Calu3 (cell line): ENCODE results near the gene TEX13B. TPM values are rescaled to one million over a fixed set of nuclear protein-coding genes. Genes with fewer than 3 reads are reported as not detected.

Experiments used
- BruUV-seq: library from RNA; stranded (reverse); fragments of 400-500 nt; replicated peaks from 2 replicates; lab custom pipeline; 2021; lab: Mats Ljungman, UMichigan
- CTCF ChIA-PET: fragments of 300-600 bp; sonication (Branson Sonifier 250); formaldehyde crosslinking; loops from one replicate; lab custom pipeline; 2022; ENCODE audit warnings: antibody characterized with exemption; lab: Charles Lee
- DNase-seq: peaks from one replicate; pipeline ENCODE4 v3.0.0; 2022
- H3K27ac Mint-ChIP-seq: one replicate; pipeline ENCODE4 v1.8.0; 2022; ENCODE audit warnings: mixed read lengths; ENCODE audit not compliant: unreplicated experiment
- H3K27me3 Mint-ChIP-seq: one replicate; pipeline ENCODE4 v1.8.0; 2022; ENCODE audit warnings: mixed read lengths; ENCODE audit not compliant: unreplicated experiment
- H3K36me3 Mint-ChIP-seq: one replicate; pipeline ENCODE4 v1.8.0; 2022; ENCODE audit warnings: mild to moderate bottlenecking, moderate library complexity, mixed read lengths; ENCODE audit not compliant: insufficient read depth, unreplicated experiment
- H3K4me1 Mint-ChIP-seq: one replicate; pipeline ENCODE4 v1.8.0; 2022; ENCODE audit warnings: mild to moderate bottlenecking, low read depth, mixed read lengths; ENCODE audit not compliant: unreplicated experiment
- H3K4me3 Mint-ChIP-seq: one replicate; pipeline ENCODE4 v1.8.0; 2022; ENCODE audit warnings: mild to moderate bottlenecking, low read depth, moderate library complexity, mixed read lengths; ENCODE audit not compliant: unreplicated experiment
- H3K9me3 Mint-ChIP-seq: one replicate; pipeline ENCODE4 v1.8.0; 2022; ENCODE audit warnings: low read depth, mixed read lengths; ENCODE audit not compliant: unreplicated experiment
- CTCF ChIP-seq: fragments of 200-600 bp; IDR thresholded peaks from one replicate; pipeline ENCODE4 v1.8.0; 2022; ENCODE audit warnings: antibody characterized with exemption; ENCODE audit not compliant: unreplicated experiment
- intact Hi-C: fragments of 100-400 bp; cut with micrococcal nuclease; formaldehyde crosslinking; loops from one replicate; pipeline ENCODE4 v1.10.0; 2022; ENCODE audit not compliant: unreplicated experiment
- total RNA-seq: library from RNA; stranded (reverse); gene quantifications from 2 replicates; pipeline ENCODE4 v1.2.3, GENCODE V29; 2022

TEX13B gene
- total RNA-seq, 1 experiment from 2014 or later = not detected

GRCh38 chrX:108018656-108019381, 36.6 kb upstream of the TEX13B start:
- no peak for TF ChIP-seq CTCF
- intact Hi-C loops = no loop called here
- peaks cover 26% of the 10 kb centered on the region for H3K4me1 Mint-ChIP-seq
- no peak for DNase-seq
- no peaks in the 10 kb centered on the region for H3K36me3 Mint-ChIP-seq
- H3K4me3 Mint-ChIP-seq = no peak overlapping the region
- H3K27me3 Mint-ChIP-seq = no peaks in the 10 kb centered on the region
- H3K9me3 Mint-ChIP-seq = peaks cover 4% of the 10 kb centered on the region
- CTCF ChIA-PET = no interaction called here
- no peak overlapping the region for H3K27ac Mint-ChIP-seq
- no TSS peak for BruUV-seq

GRCh38 chrX:108001218-108001814, 19.1 kb upstream of the TEX13B start:
- peak; percentile 24 for DNase-seq
- Mint-ChIP-seq H3K27me3 (no peaks in the 10 kb centered on the region), H3K9me3 (peaks cover 4% of the 10 kb centered on the region), H3K36me3 (no peaks in the 10 kb centered on the region), H3K4me1 (no peaks in the 10 kb centered on the region), H3K27ac (no peak overlapping the region), H3K4me3 (no peak overlapping the region)
- CTCF ChIA-PET = no interaction called here
- peak; percentile 39 for TF ChIP-seq CTCF
- BruUV-seq = no TSS peak
- intact Hi-C loops = no loop called here

GRCh38 chrX:108000751-108001150, 18.6 kb upstream of the TEX13B start:
- Mint-ChIP-seq H3K9me3 (peaks cover 4% of the 10 kb centered on the region), H3K4me1 (no peaks in the 10 kb centered on the region), H3K36me3 (no peaks in the 10 kb centered on the region), H3K4me3 (no peak overlapping the region), H3K27me3 (no peaks in the 10 kb centered on the region), H3K27ac (no peak overlapping the region)
- no peak for DNase-seq
- CTCF ChIA-PET = no interaction called here
- intact Hi-C loops = no loop called here
- no TSS peak for BruUV-seq
- no peak for TF ChIP-seq CTCF

DNA sequence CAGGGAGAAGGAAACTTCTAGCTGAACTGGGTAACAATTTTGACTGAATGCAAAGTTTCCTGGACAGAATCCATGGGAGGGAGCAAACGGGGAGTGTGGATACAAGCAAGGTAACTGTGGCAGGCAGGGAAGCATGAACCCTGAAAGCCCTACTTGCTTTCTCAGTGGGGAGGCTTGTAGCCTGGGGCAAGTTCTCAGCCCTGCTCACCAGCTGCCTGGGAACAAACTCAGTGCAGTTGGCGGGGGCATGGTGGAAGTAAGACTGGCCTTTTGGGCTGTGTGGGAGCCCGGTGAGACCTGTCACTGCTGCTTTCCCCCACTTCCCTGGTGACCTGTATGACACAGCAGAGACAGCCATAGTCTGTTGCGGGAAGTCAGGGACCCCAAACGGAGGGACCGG, 14.0 kb upstream of the TEX13B start:
- H3K36me3 Mint-ChIP-seq = no peaks in the 10 kb centered on the region
- intact Hi-C loops = no loop called here
- no TSS peak for BruUV-seq
- H3K4me3 Mint-ChIP-seq = no peak overlapping the region
- no peak for DNase-seq
- H3K9me3 Mint-ChIP-seq = peaks cover 4% of the 10 kb centered on the region
- H3K4me1 Mint-ChIP-seq = no peaks in the 10 kb centered on the region
- no peak overlapping the region for H3K27ac Mint-ChIP-seq
- no peak for TF ChIP-seq CTCF
- H3K27me3 Mint-ChIP-seq = no peaks in the 10 kb centered on the region
- CTCF ChIA-PET = no interaction called here
